Upper lobe of left lung (tissue), 6 donors: Measurements from ENCODE around the gene LRRIQ4. TPM values are rescaled to one million over a fixed set of nuclear protein-coding genes. Genes with fewer than 3 reads are reported as not detected.

Experiments used
- ATAC-seq, 2 donors: fragments of 200-7000 bp; cut with Tn5 transposase; one replicate each; pipeline ENCODE4 v1.9.1; 2022; ENCODE audit warnings: mild to moderate bottlenecking in 2 of 2, moderate library complexity in 2 of 2; ENCODE audit not compliant: low FRiP score in 2 of 2
- DNase-seq, 2 donors: peaks; one replicate each; pipeline ENCODE4 v3.0.0-alpha.2; 2019 to 2020
- H3K27ac ChIP-seq, 4 donors: fragments of 200-600 bp; sonication (generic); one replicate each; pipeline ENCODE4 v1.5.1; 2016 to 2019
- H3K27me3 ChIP-seq, 4 donors: fragments of 200-600 bp; sonication (generic); one replicate each; pipeline ENCODE4 v1.5.1; 2017 to 2019
- H3K36me3 ChIP-seq, 4 donors: fragments of 200-600 bp; sonication (generic); one replicate each; pipeline ENCODE4 v1.5.1; 2016 to 2019
- H3K4me1 ChIP-seq, 4 donors: fragments of 200-600 bp; sonication (generic); one replicate each; pipeline ENCODE4 v1.5.1; 2018 to 2019
- H3K4me3 ChIP-seq, 4 donors: fragments of 200-600 bp; sonication (generic); one replicate each; pipeline ENCODE4 v1.5.1; 2017 to 2019; ENCODE audit warnings: mild to moderate bottlenecking in 2 of 4, moderate library complexity in 1 of 4
- H3K9me3 ChIP-seq, 4 donors: fragments of 200-600 bp; sonication (generic); one replicate each; pipeline ENCODE4 v1.5.1; 2018 to 2019
- CTCF ChIP-seq, 6 experiments: fragments of 450-650 bp in 4 of 6; fragments of 200-600 bp in 2 of 6; sonication (generic) in 2 of 6; IDR thresholded peaks; one replicate each; pipeline ENCODE4 v1.5.1; 2016 to 2019; ENCODE audit warnings: antibody characterized with exemption in 6 of 6
- EP300 ChIP-seq, 4 donors: sonication (generic); formaldehyde crosslinking; IDR thresholded peaks; one replicate each; pipeline ENCODE4 v1.5.1; 2017; ENCODE audit warnings: antibody characterized with exemption in 4 of 4, control low read depth in 2 of 4
- POLR2A ChIP-seq, 4 donors: fragments of 450-650 bp; IDR thresholded peaks; one replicate each; pipeline ENCODE4 v1.5.1; 2016 to 2017; ENCODE audit warnings: antibody characterized with exemption in 4 of 4, mild to moderate bottlenecking in 2 of 4
- POLR2AphosphoS5 ChIP-seq, 2 donors: sonication (generic); formaldehyde crosslinking; IDR thresholded peaks; one replicate each; pipeline ENCODE4 v1.5.1; 2017; ENCODE audit warnings: antibody characterized with exemption in 2 of 2
- whole genome bisulfite sequencing, 2 donors: methylation state at CpG; one replicate each; pipeline ENCODE4 v1.1.5; 2017 to 2018; 5-methylcytosine and 5-hydroxymethylcytosine counted together
- total RNA-seq, 6 donors: library from RNA; depleted of rRNA in 4 of 6; stranded (reverse); fragments of >200 nt in 4 of 6; gene quantifications; one replicate each; pipeline versions ENCODE4 v1.1.0 to v1.2.1, GENCODE V29; 2016 to 2021
- donor health status: DM: no; HTN: no; CAD: no; lungs with moderate emphysema.
- donor health status: DM: no; HTN: yes; CAD: no; lungs with severe emphysema.

The LRRIQ4 gene
- total RNA-seq, 6 donors from 2014 or later, result 0.22 to 0.24 TPM; not detected in 4

GRCh38 chr3:169848741-169849140 is 36.1 kb downstream of the LRRIQ4 start:
- DNase-seq (no peak), ATAC-seq (no peak)
- H3K4me3 ChIP-seq, result no peak overlapping the region
- H3K36me3 ChIP-seq, result no peaks in the 10 kb centered on the region
- no peaks in the 10 kb centered on the region for H3K27me3 ChIP-seq
- no peaks in the 10 kb centered on the region for H3K9me3 ChIP-seq
- H3K4me1 ChIP-seq, result peaks cover 0 to 6% (median 0%) of the 10 kb centered on the region in 4 donors
- 94 to 99% methylated on average over 3 of the region's 3 CpGs for WGBS, 2 donors
- H3K27ac ChIP-seq, result no peak overlapping the region
- TF ChIP-seq POLR2A (IDR thresholded peaks at IDR 0.05) (no peak), POLR2AphosphoS5 (IDR thresholded peaks at IDR 0.05) (no peak), CTCF (IDR thresholded peaks at IDR 0.05) (no peak), EP300 (IDR thresholded peaks at IDR 0.05) (no peak)

GRCh38 chr3:169850618-169851017 is 37.9 kb downstream of the LRRIQ4 start:
- H3K27ac ChIP-seq, result no peak overlapping the region
- H3K4me1 ChIP-seq, result peaks cover 0 to 6% (median 0%) of the 10 kb centered on the region in 4 donors
- H3K27me3 ChIP-seq, result no peaks in the 10 kb centered on the region
- H3K36me3 ChIP-seq, result no peaks in the 10 kb centered on the region
- TF ChIP-seq POLR2A (IDR thresholded peaks at IDR 0.05) (no peak), EP300 (IDR thresholded peaks at IDR 0.05) (no peak), CTCF (IDR thresholded peaks at IDR 0.05) (no peak), POLR2AphosphoS5 (IDR thresholded peaks at IDR 0.05) (no peak)
- DNase-seq (no peak), ATAC-seq (no peak)
- no peak overlapping the region for H3K4me3 ChIP-seq
- no peaks in the 10 kb centered on the region for H3K9me3 ChIP-seq

GRCh38 chr3:169855514-169855913 is 42.8 kb downstream of the LRRIQ4 start:
- no peaks in the 10 kb centered on the region for H3K4me1 ChIP-seq
- no peaks in the 10 kb centered on the region for H3K9me3 ChIP-seq
- DNase-seq (no peak), ATAC-seq (no peak)
- TF ChIP-seq POLR2AphosphoS5 (IDR thresholded peaks at IDR 0.05), result no peak
- no peak for TF ChIP-seq EP300 (IDR thresholded peaks at IDR 0.05)
- TF ChIP-seq POLR2A (IDR thresholded peaks at IDR 0.05), result no peak
- TF ChIP-seq CTCF (IDR thresholded peaks at IDR 0.05), result no peak
- H3K36me3 ChIP-seq, result no peaks in the 10 kb centered on the region
- WGBS, 2 donors, result 92 to 94% methylated on average over 3 of the region's 3 CpGs
- no peak overlapping the region for H3K4me3 ChIP-seq
- H3K27ac ChIP-seq, result no peak overlapping the region
- H3K27me3 ChIP-seq, result no peaks in the 10 kb centered on the region

- Histone ChIP-seq H3K9me3 (no peaks in the 10 kb centered on the region), H3K36me3 (no peaks in the 10 kb centered on the region), H3K4me3 (no peak overlapping the region), H3K27me3 (no peaks in the 10 kb centered on the region), H3K4me1 (no peaks in the 10 kb centered on the region), H3K27ac (no peak overlapping the region)
- WGBS, 2 donors, result 81 to 93% methylated on average over 2 of the region's 2 CpGs
- TF ChIP-seq POLR2A (IDR thresholded peaks at IDR 0.05), result no peak
- no peak for TF ChIP-seq CTCF (IDR thresholded peaks at IDR 0.05)
- TF ChIP-seq POLR2AphosphoS5 (IDR thresholded peaks at IDR 0.05), result no peak
- no peak for TF ChIP-seq EP300 (IDR thresholded peaks at IDR 0.05)
- DNase-seq (no peak), ATAC-seq (no peak)
Measured at GRCh38 chr3:169857811-169858210, 45.1 kb downstream of the LRRIQ4 start.

- H3K27me3 ChIP-seq, result no peaks in the 10 kb centered on the region
- peaks cover 0 to 14% (median 5%) of the 10 kb centered on the region in 4 donors for H3K4me1 ChIP-seq
- ATAC-seq (no peak), DNase-seq (no peak)
- no peak overlapping the region for H3K4me3 ChIP-seq
- TF ChIP-seq CTCF (IDR thresholded peaks at IDR 0.05), result no peak
- TF ChIP-seq POLR2AphosphoS5 (IDR thresholded peaks at IDR 0.05), result no peak
- TF ChIP-seq POLR2A (IDR thresholded peaks at IDR 0.05), result no peak
- no peak for TF ChIP-seq EP300 (IDR thresholded peaks at IDR 0.05)
- 80 to 83% methylated on average over 5 of the region's 5 CpGs for WGBS, 2 donors
- H3K9me3 ChIP-seq, result no peaks in the 10 kb centered on the region
- H3K36me3 ChIP-seq, result no peaks in the 10 kb centered on the region
- H3K27ac ChIP-seq, result no peak overlapping the region
Measured at GRCh38 chr3:169861871-169862270, 49.2 kb downstream of the LRRIQ4 start.
